ENCODE data around the gene PPP3R1.

DNA sequence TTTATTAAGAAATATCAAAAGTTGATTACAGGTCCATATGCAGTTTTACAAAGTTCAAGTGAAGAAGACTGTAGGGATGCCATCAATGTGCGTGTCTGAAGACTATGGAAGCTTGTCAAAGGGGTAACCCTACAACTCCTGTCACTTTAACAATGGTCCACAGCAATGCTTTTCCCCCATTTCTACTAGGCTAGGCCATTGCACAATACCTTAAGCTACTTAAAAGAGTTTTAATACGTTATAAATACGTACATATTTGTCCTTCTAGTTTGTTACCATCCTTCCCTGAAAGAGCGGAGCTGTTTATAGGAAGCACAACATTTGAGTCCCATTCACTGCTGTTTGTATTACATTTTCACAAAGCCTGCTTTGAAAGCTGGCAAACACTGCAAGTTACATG is 40.7 kb upstream of the PPP3R1 start:
- TF ChIP-seq POLR2A (IDR thresholded peaks at IDR 0.05), result no peak
- TF ChIP-seq, protein P1, sequence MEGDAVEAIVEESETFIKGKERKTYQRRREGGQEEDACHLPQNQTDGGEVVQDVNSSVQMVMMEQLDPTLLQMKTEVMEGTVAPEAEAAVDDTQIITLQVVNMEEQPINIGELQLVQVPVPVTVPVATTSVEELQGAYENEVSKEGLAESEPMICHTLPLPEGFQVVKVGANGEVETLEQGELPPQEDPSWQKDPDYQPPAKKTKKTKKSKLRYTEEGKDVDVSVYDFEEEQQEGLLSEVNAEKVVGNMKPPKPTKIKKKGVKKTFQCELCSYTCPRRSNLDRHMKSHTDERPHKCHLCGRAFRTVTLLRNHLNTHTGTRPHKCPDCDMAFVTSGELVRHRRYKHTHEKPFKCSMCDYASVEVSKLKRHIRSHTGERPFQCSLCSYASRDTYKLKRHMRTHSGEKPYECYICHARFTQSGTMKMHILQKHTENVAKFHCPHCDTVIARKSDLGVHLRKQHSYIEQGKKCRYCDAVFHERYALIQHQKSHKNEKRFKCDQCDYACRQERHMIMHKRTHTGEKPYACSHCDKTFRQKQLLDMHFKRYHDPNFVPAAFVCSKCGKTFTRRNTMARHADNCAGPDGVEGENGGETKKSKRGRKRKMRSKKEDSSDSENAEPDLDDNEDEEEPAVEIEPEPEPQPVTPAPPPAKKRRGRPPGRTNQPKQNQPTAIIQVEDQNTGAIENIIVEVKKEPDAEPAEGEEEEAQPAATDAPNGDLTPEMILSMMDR (IDR thresholded peaks at IDR 0.05 in 4 of 5, conservative IDR thresholded peaks at IDR 0.05 in 1 of 5), result no peak
